AG09319 (cell line): ENCODE measurements around the gene ZBTB40.

Source experiments
- DNase-seq: peaks from one replicate; pipeline ENCODE4 v3.0.0-alpha.2; 2010; ENCODE audit warnings: low read depth; ENCODE audit errors: extremely low read depth
- TF ChIP-seq, protein P1 (sequence below): IDR thresholded peaks from 2 replicates; pipeline ENCODE4 v1.5.1; 2011; ENCODE audit warnings: low read depth, mild to moderate bottlenecking, inconsistent platforms, low read length, moderate library complexity

The ZBTB40 gene

DNA sequence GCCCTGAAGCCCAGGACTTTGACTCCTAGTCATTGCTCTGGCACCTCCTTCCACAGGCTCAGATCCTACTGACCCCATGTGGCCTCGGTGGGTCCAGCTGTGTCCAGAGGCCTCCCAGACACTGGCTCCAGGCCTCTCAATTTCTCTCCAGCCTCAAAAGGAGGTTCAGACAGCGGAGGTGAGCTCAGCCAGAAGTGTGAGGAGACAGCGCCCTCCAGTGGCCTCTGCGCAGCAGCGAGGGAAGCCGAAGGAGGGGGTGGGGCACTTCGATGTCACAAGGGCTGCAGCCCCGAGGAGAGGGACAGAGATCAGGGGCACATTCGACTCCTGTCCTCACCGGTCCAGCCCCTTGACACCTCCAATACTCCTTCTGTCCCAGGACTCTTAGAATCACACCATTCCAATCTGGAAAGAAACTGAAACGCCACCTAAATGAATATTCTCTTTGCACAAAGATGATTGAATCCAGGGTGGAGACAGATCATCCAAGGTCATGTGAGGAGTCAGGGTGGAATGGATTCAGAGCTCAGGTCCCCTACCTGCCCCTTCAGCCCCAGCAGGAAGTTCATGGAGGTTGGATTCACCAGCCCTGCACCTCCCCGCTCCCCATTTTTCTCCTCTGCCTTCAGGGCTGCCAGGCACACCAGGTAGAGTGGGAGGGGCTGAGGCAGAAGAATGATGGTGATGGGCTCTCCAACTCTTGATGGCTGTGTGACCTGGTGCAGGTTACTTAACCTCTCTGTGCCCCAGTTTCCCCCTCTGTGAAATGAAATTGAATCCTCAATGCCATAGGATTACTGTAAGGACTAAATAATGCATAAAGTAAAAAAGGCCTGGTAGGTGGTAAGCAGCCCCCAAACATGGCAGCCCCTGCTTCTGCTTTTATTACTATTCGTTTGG is 34.8 kb upstream of the ZBTB40 start:
- TF ChIP-seq, protein P1, sequence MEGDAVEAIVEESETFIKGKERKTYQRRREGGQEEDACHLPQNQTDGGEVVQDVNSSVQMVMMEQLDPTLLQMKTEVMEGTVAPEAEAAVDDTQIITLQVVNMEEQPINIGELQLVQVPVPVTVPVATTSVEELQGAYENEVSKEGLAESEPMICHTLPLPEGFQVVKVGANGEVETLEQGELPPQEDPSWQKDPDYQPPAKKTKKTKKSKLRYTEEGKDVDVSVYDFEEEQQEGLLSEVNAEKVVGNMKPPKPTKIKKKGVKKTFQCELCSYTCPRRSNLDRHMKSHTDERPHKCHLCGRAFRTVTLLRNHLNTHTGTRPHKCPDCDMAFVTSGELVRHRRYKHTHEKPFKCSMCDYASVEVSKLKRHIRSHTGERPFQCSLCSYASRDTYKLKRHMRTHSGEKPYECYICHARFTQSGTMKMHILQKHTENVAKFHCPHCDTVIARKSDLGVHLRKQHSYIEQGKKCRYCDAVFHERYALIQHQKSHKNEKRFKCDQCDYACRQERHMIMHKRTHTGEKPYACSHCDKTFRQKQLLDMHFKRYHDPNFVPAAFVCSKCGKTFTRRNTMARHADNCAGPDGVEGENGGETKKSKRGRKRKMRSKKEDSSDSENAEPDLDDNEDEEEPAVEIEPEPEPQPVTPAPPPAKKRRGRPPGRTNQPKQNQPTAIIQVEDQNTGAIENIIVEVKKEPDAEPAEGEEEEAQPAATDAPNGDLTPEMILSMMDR = peak; percentile 99
- peak; percentile 24 for DNase-seq

DNA sequence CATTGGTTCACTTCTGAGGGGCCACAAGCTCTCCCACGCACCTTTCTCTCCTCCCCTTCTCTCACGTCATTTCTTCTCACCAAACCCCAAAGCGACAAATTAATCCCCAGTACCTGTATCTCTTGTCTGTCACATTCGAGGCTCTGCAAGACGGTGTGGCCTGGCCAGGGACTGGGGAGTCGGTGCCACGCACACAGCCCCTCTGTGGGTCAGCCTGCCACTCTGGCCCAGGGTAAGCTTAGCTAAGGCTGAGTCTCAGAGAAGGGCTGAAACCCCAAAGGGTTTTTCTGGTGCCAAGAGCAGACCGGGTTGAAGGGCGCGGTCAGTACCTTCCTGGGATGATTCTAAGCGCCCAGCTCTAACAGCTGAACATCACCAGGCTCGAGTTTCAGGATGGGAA is 34.2 kb upstream of the ZBTB40 start:
- TF ChIP-seq, protein P1 = no peak
- no peak for DNase-seq

DNA sequence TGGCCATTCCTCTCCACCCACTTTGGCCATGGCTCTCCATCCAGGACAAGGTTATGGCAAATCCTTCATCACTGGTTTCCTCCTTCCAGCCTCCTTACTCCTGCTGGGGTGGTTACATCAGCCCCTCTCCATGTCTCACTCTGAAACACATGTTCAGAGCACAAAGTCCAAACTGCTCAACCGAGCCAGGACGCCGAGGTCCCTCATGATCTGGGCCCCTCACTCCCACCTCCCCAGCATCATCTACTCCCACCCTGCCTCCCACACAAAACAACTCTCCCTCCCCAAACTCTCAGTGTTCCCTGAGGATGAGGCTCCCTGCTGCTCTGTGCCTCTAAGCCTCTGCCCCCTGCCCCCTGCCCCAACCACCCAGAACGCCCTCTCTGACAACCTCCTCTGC is 33.3 kb upstream of the ZBTB40 start:
- TF ChIP-seq, protein P1 = no peak
- DNase-seq = no peak

DNA sequence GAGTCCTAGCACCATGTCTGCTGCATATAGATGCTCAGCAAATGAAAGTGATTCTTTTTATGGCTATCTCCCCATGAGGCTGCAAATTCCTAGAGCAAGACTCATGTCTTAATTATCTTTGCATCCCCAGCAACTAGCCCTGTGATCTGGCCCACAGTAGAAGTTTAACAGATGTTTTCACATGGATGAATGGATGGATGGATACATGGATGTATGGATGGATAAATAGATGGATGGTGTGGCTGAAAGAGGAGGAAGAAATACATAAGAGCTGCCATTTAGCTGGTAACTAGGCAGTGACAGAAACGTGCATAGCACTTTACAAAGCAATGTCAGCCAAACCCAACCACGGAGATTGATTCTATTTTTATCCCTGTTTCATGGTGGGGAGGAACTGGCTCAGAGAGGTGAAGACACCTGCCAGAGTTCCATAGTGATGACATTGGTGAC is 32.7 kb upstream of the ZBTB40 start:
- DNase-seq = no peak
- TF ChIP-seq, protein P1 = no peak

DNA sequence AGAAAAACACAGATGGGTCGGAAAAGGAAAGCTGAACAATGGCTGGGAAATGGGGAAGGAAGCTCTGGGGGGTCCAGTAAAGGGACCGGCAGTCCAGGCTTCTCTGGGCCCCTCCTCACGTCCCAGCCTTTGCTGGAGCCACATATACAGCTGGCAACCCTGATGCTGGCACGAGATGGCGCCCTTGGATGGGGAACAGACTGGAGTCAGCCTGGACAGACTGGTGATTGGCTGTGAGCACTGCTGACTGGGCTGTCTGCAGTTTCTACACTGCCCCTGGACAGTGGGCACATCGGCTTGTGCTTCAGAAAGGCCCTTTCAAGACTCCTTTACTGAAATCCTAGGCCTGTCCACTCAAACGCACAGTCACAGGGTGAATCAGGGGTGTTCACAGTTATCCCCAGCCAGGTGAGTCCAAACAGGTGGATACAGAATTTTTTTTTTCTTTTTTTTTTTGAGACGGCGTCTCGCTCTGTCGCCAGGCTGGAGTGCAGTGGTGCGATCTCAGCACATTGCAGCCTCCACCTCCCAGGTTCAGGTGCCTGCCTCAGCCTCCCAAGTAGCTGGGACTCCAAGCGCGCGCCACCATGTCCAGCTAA is 31.1 kb upstream of the ZBTB40 start:
- TF ChIP-seq, protein P1 = peak; percentile 92

DNA sequence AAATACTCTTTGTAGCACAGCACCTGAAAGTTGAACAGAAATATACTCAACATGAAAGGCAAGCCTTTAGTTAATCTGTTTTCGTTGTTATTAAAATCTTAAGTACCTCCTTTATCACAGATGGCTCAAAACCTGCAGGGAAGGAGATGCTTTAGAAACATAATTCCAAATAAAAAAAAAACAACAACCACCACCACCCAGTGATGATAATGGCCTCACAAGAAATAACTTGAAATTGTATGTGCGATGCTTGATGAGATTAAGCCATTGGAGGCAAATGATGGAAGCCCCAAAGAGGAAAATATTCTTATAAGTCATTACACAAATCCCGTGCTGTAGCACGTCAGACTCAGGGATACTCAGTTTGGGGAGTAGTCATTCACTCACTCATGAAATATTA is 24.9 kb upstream of the ZBTB40 start:
- DNase-seq = no peak
- TF ChIP-seq, protein P1 = no peak

More for the DNA sequence above, 31.1 kb upstream of the ZBTB40 start:
- peak; percentile 28 for DNase-seq

DNA sequence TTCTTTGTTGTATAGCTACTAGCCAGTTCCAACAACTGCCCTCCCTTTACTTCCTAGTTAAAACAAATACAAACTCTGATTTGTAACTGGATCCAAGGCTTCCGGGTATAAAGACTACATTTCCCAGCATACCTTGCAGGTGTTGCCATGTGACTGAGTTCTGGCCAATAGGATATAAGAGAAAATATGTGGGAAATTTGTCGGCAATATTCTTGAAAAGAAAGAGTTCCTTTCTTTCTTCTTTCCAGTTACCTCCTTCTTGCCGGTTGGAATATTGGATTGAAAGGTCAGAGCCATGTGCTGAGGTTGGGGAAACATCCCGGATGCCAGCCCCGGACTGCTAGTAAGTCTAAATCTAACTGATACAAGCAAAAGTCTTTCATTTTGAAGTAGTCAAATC is 23.0 kb upstream of the ZBTB40 start:
- TF ChIP-seq, protein P1 = no peak
- no peak for DNase-seq
